ENCODE measurements around the gene NKX6-2.

The NKX6-2 gene

DNA sequence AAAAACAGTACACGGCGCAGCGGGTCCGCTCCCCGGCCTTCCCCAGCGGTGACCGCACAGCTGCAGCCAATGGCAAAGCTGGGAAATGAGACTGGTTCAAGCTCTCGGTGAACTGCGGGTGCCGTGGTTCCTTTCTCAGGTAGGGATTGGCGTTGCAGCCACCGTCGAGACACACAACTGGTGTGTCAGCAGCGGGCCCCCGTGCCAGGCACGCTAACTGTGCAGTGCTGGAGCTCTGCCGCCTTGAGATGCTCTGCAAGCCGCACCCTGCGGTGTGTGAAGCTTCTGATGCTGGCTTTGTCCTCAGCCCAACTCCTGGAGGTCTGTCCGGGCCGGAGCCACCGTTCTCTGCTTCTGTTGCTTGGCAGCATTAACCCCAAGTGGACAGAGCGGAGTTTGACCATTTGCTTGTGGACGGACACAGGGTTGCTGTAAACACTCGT lies 20.6 kb upstream of the NKX6-2 start:
- no peak overlapping the region for H3K9ac ChIP-seq
- peaks cover 5% of the 10 kb centered on the region; the same call in 1 of the 2 replicates for H3K9me3 ChIP-seq
- H3K4me3 ChIP-seq, result no peak overlapping the region
- H3K4me2 ChIP-seq, result no peak overlapping the region
- TF ChIP-seq Cebpa-rat (IDR thresholded peaks at IDR 0.05), result no peak
- H3K36me3 ChIP-seq, result no peaks in the 10 kb centered on the region
- H3K27ac ChIP-seq, result no peak overlapping the region
- peaks cover 24% of the 10 kb centered on the region for H3K4me1 ChIP-seq
- no peaks in the 10 kb centered on the region for H4K20me1 ChIP-seq
- no peaks in the 10 kb centered on the region for H3K27me3 ChIP-seq

DNA sequence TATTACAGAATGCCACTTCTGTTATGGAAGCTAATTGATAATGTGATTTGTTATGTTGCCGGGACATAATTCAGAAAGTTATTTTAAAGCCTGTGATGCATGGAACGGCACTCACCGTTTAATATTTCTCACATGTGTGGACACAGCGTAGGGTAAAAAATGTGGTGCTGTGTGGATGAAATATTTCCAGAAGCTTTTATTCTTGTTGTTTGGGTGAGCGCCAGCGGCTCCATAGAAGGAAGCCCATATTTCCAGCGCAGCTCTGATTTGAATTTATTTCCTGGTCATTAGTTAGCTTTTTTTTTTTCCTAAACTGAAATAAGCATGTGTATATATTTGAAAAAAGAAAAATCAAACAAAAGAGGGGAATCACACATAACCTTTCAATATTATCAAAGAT lies 20.2 kb upstream of the NKX6-2 start:
- Histone ChIP-seq H3K27me3 (no peaks in the 10 kb centered on the region), H3K36me3 (no peaks in the 10 kb centered on the region), H3K4me3 (no peak overlapping the region), H3K4me1 (peaks cover 24% of the 10 kb centered on the region), H4K20me1 (no peaks in the 10 kb centered on the region), H3K4me2 (no peak overlapping the region), H3K9me3 (peaks cover 5% of the 10 kb centered on the region; the same call in 1 of the 2 replicates), H3K27ac (no peak overlapping the region), H3K9ac (0 out of 2 replicates have a peak overlapping the region, but pooled peaks have one; percentile 34)
- no peak for TF ChIP-seq Cebpa-rat (IDR thresholded peaks at IDR 0.05)

DNA sequence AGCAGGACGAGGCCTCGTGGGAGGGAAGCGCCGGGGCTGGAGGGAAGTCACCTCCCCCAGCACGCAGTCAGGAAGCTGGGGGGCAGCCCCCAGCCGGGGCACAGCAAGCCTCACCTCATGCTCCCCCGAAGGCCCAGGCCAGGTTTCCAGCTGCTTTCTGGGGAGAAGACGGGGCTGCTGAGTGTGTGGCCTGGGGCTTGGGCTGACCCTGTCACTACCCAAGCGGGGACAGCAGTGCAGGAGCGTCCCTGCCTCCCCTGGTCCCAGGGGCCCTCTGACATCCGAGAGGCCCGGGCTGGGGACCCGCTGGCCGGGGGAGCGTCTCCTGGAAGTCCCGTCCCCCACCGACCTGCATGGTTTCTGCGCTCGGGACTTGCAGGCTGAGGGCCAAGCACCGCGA lies 19.7 kb upstream of the NKX6-2 start:
- Histone ChIP-seq H3K4me2 (peak overlapping the region; percentile 75), H3K36me3 (no peaks in the 10 kb centered on the region), H3K9ac (0 out of 2 replicates have a peak overlapping the region, but pooled peaks have one; percentile 34), H3K4me1 (peaks cover 24% of the 10 kb centered on the region), H3K27ac (peak overlapping the region; percentile 58; the same call in 1 of the 2 replicates), H3K27me3 (no peaks in the 10 kb centered on the region), H4K20me1 (no peaks in the 10 kb centered on the region), H3K9me3 (peaks cover 5% of the 10 kb centered on the region; the same call in 1 of the 2 replicates), H3K4me3 (no peak overlapping the region)
- no peak for TF ChIP-seq Cebpa-rat (IDR thresholded peaks at IDR 0.05)

DNA sequence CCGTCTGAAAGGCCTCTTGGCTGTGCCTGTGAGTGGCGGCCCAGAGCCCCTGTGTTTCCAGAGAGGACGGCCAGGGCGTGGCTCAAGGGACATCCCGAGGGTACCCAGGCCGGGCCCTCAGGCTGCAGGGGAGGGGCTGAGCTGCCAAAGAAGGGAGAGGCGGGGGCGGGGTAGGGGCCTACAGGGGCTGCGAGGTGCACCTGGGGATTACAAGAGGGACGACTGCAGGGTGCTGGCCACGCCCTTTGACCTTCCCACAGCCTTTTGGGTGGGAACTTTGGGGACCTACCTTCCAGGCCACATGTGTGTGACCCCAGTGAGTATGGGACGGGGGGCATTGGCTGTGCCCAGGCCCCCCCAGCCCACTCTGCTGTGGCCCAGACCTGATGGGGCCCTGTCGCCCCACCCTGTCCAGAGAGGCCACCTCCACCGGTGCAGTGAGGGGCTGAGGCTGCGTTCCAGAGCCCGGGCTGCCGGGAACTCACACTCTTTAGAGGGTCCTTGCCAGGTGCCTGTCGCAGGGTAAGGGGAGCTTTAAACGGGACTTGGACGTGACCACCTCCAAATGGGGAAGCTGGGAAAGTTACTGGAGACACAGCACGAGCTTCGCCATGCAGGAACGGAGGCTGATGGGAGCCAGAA lies 19.0 kb upstream of the NKX6-2 start:
- no peaks in the 10 kb centered on the region for H4K20me1 ChIP-seq
- no peak overlapping the region for H3K9ac ChIP-seq
- peaks cover 27% of the 10 kb centered on the region for H3K4me1 ChIP-seq
- no peak overlapping the region for H3K4me3 ChIP-seq
- H3K36me3 ChIP-seq, result no peaks in the 10 kb centered on the region
- peak overlapping the region; percentile 75 for H3K4me2 ChIP-seq
- no peak for TF ChIP-seq Cebpa-rat (IDR thresholded peaks at IDR 0.05)
- H3K9me3 ChIP-seq, result peaks cover 5% of the 10 kb centered on the region; the same call in 1 of the 2 replicates
- H3K27ac ChIP-seq, result no peak overlapping the region
- H3K27me3 ChIP-seq, result no peaks in the 10 kb centered on the region

DNA sequence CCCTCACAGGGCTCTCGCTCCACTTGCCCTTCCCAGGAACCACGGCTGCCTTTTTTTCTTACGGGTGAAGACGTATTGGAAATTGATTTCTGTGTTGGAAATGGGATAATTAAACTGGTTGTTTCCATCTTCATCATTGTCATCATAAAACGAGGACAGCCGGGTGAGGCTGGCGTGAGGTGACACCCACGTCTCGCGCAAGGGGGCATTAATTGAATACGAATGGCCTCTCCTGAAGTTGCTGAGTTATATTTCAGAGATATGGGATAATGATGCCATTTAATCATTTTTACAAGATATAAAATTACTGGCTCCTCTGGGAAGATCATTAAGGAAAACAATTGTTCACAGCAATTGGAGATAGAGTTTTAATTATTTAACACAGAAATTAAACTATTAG lies 18.3 kb upstream of the NKX6-2 start:
- no peak for TF ChIP-seq Cebpa-rat (IDR thresholded peaks at IDR 0.05)
- Histone ChIP-seq H3K9me3 (peaks cover 5% of the 10 kb centered on the region; the same call in 1 of the 2 replicates), H3K27ac (no peak overlapping the region), H3K36me3 (no peaks in the 10 kb centered on the region), H3K27me3 (no peaks in the 10 kb centered on the region), H3K4me3 (no peak overlapping the region), H4K20me1 (no peaks in the 10 kb centered on the region), H3K4me1 (peaks cover 30% of the 10 kb centered on the region), H3K4me2 (no peak overlapping the region), H3K9ac (no peak overlapping the region)

DNA sequence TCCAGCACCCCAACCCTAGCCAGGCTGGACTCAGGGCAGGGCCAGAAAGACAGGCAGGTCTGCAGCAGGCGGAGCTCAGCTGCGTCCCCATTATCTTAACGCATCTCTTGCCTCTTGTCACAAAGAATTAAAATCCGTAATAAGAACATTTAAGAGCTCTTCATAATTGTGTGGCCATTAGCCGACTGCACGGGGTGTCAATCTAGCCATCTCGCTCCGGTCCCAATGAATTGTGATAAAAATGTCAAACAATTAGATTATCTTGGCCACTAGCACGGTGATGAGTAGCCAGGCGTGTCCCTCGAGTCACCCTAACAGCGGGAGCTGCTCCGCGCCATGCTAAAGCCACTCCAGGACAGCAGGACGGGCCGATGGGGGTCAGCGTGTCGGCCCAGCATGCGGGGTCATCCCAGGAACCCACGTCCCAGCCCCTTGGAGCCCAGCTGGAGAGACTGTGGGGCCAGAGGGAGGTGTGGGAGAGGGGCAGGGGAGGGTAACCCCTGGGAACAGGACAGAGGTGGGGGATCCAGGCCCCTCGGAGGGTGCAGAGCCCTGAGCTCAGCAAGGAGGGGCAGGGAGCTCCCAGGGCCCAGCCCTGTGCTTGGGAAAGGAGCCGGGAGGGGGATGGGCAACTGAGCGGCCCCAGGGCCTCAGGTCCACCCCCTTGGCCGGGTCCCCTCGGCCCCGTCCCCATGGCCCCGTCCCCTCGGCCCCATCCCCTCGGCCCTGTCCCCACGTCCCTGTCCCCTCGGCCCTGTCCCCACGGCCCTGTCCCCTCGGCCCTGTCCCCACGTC lies 17.7 kb upstream of the NKX6-2 start:
- Histone ChIP-seq H3K4me3 (no peak overlapping the region), H3K27me3 (no peaks in the 10 kb centered on the region), H3K4me1 (peaks cover 30% of the 10 kb centered on the region), H3K9ac (no peak overlapping the region), H4K20me1 (no peaks in the 10 kb centered on the region), H3K4me2 (no peak overlapping the region), H3K9me3 (peaks cover 5% of the 10 kb centered on the region; the same call in 1 of the 2 replicates), H3K36me3 (no peaks in the 10 kb centered on the region), H3K27ac (no peak overlapping the region)
- no peak for TF ChIP-seq Cebpa-rat (IDR thresholded peaks at IDR 0.05)

DNA sequence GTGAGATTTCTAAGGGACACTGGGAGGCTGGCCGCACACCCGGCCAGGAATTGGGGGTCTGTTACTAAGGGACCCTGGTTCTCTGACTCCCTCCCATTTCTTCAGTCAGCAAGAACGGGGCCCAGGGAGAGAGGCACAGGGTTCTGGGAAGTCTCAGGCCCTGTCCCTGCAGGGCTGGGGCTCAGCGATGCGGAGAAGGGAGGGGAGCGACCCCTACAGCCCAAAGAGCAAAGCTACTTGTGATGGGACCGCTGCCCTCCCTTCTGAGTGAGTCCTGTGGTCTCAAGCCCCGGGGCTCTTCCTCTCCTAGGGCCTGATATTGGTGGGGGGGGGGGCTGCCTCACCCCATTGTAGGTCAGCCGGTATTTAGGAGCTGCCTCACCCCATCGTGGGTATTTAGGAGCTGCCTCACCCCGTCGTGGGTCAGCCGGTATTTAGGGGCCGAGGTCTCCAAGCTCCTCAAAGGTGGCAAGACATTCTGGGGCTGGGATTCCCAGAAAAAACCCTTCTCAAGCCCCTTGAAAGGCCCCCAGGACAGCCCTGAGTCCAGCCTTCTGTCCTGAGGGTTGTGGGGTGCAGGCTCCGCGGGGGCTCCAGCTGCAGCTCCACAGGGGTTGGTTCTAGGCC lies 16.9 kb upstream of the NKX6-2 start:
- Histone ChIP-seq H3K27me3 (no peaks in the 10 kb centered on the region), H3K36me3 (no peaks in the 10 kb centered on the region), H3K4me3 (no peak overlapping the region), H3K4me1 (peaks cover 30% of the 10 kb centered on the region), H3K4me2 (no peak overlapping the region), H3K9ac (no peak overlapping the region), H3K27ac (no peak overlapping the region), H4K20me1 (no peaks in the 10 kb centered on the region), H3K9me3 (peaks cover 5% of the 10 kb centered on the region; the same call in 1 of the 2 replicates)
- TF ChIP-seq Cebpa-rat (IDR thresholded peaks at IDR 0.05), result no peak

DNA sequence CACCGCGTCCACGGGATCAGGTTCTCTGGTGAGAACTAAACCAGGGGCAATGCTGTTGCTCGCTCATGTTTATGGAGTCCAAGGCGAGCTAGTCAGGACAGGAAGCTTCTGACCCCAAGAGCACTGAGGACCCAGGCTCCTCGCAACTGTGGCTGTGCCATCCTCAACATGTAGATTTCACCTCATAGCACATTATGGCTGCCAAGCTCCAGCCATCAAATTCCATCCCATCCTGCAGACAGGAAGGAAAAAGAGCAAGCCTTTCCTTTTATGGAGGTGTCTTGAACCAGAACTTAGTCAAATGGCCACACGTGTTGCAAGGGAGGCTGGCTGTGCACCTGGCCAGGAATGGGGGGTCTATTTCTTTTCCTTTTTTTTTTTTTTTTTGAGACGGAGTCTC lies 16.1 kb upstream of the NKX6-2 start:
- Histone ChIP-seq H3K4me1 (peaks cover 30% of the 10 kb centered on the region), H4K20me1 (no peaks in the 10 kb centered on the region), H3K27me3 (no peaks in the 10 kb centered on the region), H3K36me3 (no peaks in the 10 kb centered on the region), H3K27ac (no peak overlapping the region), H3K4me3 (no peak overlapping the region), H3K9ac (no peak overlapping the region), H3K9me3 (peaks cover 5% of the 10 kb centered on the region; the same call in 1 of the 2 replicates), H3K4me2 (no peak overlapping the region)
- no peak for TF ChIP-seq Cebpa-rat (IDR thresholded peaks at IDR 0.05)

DNA sequence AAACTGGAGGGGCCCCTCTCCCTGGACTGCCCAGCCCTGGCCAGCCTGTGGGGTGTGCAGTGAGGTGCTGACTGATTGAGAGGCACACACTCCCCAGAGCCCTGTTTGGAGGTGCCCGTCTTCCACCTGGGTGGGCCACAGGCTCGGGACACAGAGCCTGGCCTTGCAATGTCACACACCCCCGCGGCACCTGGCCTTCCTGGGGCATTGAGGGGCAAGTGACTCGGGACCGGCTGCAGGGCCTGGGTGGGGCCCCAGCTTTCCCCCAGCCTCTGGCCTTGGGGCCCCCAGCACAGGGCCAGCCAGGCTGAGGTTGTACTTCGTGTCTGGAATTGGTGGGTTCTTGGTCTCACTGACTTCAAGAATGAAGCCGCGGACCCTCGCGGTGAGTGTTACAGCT lies 13.9 kb upstream of the NKX6-2 start:
- peaks cover 27% of the 10 kb centered on the region for H3K4me1 ChIP-seq

More for the DNA sequence above, 13.9 kb upstream of the NKX6-2 start:
- no peak overlapping the region for H3K4me3 ChIP-seq
- no peaks in the 10 kb centered on the region for H3K36me3 ChIP-seq
- no peaks in the 10 kb centered on the region for H4K20me1 ChIP-seq
- peak overlapping the region; percentile 30; the same call in 1 of the 2 replicates for H3K4me2 ChIP-seq
- no peaks in the 10 kb centered on the region for H3K27me3 ChIP-seq
- H3K9ac ChIP-seq, result no peak overlapping the region
- peaks cover 5% of the 10 kb centered on the region; the same call in 1 of the 2 replicates for H3K9me3 ChIP-seq
- TF ChIP-seq Cebpa-rat (IDR thresholded peaks at IDR 0.05), result no peak
- H3K27ac ChIP-seq, result no peak overlapping the region
